GM21717 (cell line): ENCODE measurements around the gene KCNJ8.

ENCODE experiments used
- ATAC-seq: cut with Tn5 transposase; IDR thresholded peaks from one replicate; pipeline ENCODE4 v1.9.1; 2021; ENCODE audit warnings: mild to moderate bottlenecking, moderate library complexity; ENCODE audit not compliant: unreplicated experiment

KCNJ8 gene

DNA sequence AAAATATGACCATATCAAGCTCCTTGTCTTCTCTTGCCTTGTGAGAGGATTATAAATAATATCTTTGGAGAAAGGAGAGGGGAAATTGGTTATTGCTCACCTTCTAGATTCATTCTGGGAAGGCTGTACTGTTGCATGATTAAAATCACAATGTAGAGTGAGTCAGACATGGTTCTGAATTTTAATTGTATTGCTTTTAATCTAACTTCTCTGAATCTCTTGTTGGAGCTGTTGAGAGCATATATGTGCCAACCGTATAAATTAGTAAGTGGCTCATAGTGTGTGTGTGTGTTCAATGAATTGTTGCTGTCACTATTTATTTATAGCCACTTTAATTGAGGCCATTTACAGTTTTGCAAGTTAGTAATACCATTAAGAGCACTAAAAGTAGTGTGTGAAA is 56.1 kb downstream of the KCNJ8 start:
- ATAC-seq: no peak

GRCh38 chr12:21717767-21718166 is 56.7 kb downstream of the KCNJ8 start:
- no peak for ATAC-seq

DNA sequence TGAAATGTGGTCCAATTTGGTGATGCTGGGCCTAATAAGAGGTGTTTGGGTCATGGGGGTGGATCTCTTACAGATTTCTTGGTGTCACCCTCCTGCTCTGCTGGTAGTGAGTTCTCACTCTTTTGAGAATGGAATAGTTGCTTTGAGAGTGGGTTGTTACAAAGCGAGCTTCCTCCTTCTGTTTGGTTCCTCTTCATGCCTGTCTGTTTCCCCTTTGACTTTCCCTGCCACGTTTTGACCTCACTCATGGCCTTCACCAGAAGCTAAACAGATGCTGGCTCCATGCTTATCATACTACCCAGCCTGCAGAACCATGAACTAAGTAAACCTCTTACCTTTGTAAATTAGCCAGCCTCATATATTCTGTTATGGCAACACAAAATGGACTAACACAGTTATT is 59.1 kb downstream of the KCNJ8 start:
- no peak for ATAC-seq
